Lower leg skin (tissue), 4 donors: Measurements from ENCODE around the gene CDX1. TPM values are rescaled to one million over a fixed set of nuclear protein-coding genes. Genes with fewer than 3 reads are reported as not detected.

Experiments used
- DNase-seq, 2 donors: peaks; one replicate each; pipeline ENCODE4 v3.0.0-alpha.2; 2019; ENCODE audit warnings: low spot score in 2 of 2
- H3K4me3 ChIP-seq: fragments of 200-600 bp; sonication (generic); 2 replicates; pipeline ENCODE4 v1.5.1; 2017; ENCODE audit warnings: mild to moderate bottlenecking, low read depth; ENCODE audit not compliant: poor library complexity, severe bottlenecking
- POLR2A ChIP-seq, 2 donors: fragments of 450-650 bp; IDR thresholded peaks; one replicate each; pipeline ENCODE4 v1.6.1; 2016 to 2017; ENCODE audit warnings: antibody characterized with exemption in 2 of 2, mild to moderate bottlenecking in 1 of 2, moderate library complexity in 1 of 2
- WGBS, 2 donors: methylation state at CpG; one replicate each; pipeline ENCODE4 v1.1.5; 2018; 5-methylcytosine and 5-hydroxymethylcytosine counted together
- intact Hi-C: fragments of 100-400 bp; cut with DNase I; formaldehyde crosslinking; loops from one replicate; pipeline ENCODE4 v1.15.0; 2023; ENCODE audit warnings: low total_unique reads
- total RNA-seq, 4 donors: library from RNA; depleted of rRNA; stranded (reverse); fragments of >200 nt; gene quantifications; one replicate each; pipeline ENCODE4 v1.1.0, GENCODE V29; 2016
- TF ChIP-seq, protein P1 (sequence below), 3 donors: fragments of 450-650 bp; IDR thresholded peaks; one replicate each; pipeline ENCODE4 v1.5.1; 2016; ENCODE audit warnings: antibody characterized with exemption in 3 of 3, mild to moderate bottlenecking in 3 of 3, moderate library complexity in 2 of 3

CDX1 gene
- total RNA-seq, 4 donors from 2014 or later, result not detected

DNA sequence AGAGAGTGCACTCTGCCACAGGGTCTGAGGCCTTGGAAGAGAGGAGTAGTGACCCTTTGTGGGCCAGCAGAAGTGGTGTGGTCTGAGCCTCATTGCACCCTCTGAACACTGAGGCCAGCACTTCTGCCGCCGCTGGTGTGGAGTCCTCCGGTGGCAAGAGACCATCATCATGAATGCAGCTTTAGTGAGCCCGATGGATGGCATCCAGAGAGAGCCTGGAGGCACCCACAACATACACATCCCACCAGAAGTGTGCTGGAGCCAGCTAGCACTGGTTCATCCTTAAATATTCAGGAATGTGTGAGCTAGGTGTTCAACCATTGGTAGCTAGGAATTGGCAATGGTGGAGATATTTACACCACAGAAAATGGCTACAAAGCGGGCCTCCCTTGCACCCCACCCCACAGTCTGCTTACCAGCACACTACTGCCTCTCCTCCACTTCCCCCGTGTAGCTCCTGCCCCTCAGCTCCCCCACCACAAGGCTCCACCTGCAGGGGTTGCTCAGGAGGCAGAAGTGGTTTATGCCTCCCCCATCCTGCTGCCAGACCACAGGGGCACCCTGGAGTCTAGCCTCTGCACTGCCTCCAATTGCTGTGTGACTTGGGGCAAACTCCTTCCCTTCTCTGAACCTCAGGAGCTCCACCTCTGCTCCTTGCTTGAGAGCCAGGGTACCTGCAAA lies 39.7 kb downstream of the CDX1 start:
- DNase-seq, result no peak
- intact Hi-C loops, result no loop called here
- H3K4me3 ChIP-seq, result no peak overlapping the region
- 70 to 88% methylated on average over 6 of the region's 6 CpGs for WGBS, 2 donors
- no peak for TF ChIP-seq POLR2A (IDR thresholded peaks at IDR 0.05)
- TF ChIP-seq, protein P1, sequence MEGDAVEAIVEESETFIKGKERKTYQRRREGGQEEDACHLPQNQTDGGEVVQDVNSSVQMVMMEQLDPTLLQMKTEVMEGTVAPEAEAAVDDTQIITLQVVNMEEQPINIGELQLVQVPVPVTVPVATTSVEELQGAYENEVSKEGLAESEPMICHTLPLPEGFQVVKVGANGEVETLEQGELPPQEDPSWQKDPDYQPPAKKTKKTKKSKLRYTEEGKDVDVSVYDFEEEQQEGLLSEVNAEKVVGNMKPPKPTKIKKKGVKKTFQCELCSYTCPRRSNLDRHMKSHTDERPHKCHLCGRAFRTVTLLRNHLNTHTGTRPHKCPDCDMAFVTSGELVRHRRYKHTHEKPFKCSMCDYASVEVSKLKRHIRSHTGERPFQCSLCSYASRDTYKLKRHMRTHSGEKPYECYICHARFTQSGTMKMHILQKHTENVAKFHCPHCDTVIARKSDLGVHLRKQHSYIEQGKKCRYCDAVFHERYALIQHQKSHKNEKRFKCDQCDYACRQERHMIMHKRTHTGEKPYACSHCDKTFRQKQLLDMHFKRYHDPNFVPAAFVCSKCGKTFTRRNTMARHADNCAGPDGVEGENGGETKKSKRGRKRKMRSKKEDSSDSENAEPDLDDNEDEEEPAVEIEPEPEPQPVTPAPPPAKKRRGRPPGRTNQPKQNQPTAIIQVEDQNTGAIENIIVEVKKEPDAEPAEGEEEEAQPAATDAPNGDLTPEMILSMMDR (IDR thresholded peaks at IDR 0.05), result no peak

DNA sequence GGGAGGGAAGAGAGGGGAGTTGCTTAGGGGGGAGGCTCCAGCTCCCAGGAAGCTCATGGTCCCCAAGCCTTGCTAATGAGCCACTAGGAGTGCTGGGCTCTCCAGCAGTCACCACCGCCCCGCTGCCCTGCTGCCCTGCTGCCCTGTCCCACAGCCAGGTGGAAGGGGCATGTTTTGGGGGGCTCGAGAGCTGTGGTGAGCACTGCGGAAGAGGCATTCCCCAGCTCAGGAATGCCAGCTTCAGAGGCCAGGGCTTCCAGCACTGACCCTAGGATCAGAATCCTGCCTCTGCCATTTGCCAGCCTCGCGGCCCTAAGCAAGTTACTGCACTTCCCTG lies 40.2 kb downstream of the CDX1 start:
- no peak overlapping the region for H3K4me3 ChIP-seq
- no peak for DNase-seq
- TF ChIP-seq POLR2A (IDR thresholded peaks at IDR 0.05), result no peak
- TF ChIP-seq, protein P1 (IDR thresholded peaks at IDR 0.05), result no peak
- intact Hi-C loops, result no loop called here
- WGBS, 2 donors, result 81 to 93% methylated on average over 6 of the region's 6 CpGs

DNA sequence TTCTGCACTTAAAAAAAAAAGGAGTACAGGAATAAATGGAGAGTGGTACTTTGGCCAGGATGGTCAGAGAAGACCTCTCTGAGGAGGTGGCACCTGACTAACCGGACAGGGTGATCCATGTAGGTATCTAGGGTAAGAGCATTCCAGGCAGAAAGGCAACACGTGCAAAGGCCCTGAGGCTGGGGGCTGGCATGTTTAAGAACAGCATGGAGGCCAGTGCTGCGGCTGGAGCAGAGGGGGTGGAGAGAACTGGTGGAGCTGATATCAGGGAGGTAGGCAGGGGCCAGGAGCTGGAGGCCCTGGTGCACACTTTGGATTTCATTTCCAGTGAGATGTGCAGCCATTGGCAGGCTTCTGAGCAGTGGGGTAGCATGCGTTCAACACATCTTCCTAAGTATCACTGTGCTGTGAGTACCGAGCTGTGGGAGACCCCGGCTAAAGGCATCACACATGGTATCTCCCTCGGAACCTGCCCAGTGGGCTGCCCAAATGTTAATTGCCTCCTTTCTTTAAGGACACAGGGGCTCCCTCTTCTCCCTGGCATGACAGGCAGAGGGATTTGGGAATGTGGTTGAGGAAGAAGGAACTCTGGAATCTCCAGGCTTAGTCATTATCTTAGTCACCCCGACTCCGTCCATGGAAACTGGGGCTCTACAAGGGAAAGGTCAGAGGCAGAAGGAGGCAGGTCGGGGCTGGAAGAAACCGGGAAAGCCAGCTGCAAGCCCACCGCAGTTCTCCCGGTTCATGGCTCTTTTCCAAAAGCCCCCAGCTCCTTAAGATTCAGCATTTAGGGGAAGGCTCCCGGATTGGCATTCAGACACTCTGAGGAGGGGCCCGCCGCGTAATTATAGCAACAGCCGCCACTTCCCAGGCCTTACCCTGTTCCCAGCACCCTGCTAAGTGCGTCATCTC lies 41.9 kb downstream of the CDX1 start:
- H3K4me3 ChIP-seq, result no peak overlapping the region
- DNase-seq, result no peak
- TF ChIP-seq POLR2A (IDR thresholded peaks at IDR 0.05), result no peak
- TF ChIP-seq, protein P1 (IDR thresholded peaks at IDR 0.05), result no peak
- intact Hi-C loops, result no loop called here
- WGBS, 2 donors, result 56 to 60% methylated on average over 18 to 19 of the region's 19 CpGs

DNA sequence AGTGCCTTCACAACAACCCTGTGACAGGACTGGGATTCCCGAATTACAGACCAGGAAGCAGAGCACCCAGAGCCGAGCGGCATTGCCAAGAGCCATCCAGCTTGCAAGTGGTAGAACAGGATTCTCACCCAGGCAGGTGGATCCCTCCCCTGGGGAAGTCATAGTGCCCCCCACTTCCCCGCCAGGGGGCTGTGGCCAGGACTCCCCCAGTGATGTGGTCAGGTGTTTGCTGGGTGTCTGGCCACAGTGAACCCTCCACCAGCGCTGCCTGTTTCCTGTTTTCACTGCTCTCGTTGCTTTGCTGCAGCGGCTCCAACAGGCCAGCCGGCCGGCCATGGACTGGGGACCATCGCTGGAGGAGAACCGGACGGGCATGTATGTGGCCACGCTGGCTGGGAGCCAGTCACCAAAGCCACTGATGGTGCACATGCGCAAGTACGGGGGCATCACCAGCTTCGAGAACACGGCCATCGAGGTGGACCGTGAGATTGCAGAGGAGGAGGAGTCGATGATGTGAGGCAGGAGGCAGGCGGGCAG lies 42.6 kb downstream of the CDX1 start:
- DNase-seq, result peak in 1 of 2 donors; percentile 41
- intact Hi-C loops, result no loop called here
- no peak overlapping the region for H3K4me3 ChIP-seq
- TF ChIP-seq POLR2A (IDR thresholded peaks at IDR 0.05), result no peak
- TF ChIP-seq, protein P1 (IDR thresholded peaks at IDR 0.05), result no peak
- 74 to 75% methylated on average over 18 to 21 of the region's 21 CpGs for WGBS, 2 donors

DNA sequence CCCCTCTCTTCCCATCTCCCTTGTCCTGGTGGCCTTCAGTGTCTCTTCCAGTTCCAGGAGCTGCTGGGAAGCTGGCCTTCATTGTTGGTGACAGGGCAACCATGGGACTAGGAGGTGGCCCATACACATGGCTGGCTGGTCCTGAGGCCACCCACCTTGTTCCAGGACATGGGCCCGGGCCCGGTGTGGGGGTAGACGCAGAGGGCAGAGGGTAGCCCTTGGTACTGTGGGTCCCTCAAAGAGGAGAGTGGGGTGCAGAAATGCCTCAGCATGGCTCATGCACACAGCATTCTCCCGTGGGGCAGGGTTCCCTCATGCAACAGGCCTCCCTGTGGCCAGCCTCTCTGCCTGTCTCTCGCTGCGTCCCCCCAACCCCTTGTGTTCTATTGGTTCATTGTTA lies 44.1 kb downstream of the CDX1 start:
- H3K4me3 ChIP-seq, result no peak overlapping the region
- no peak for TF ChIP-seq POLR2A (IDR thresholded peaks at IDR 0.05)
- TF ChIP-seq, protein P1 (IDR thresholded peaks at IDR 0.05), result no peak
- 76 to 78% methylated on average over 6 of the region's 6 CpGs for WGBS, 2 donors
- intact Hi-C loops, result no loop called here
- no peak for DNase-seq
